Upper lobe of left lung (tissue), 6 donors: ENCODE measurements around the gene RIGI. TPM values are rescaled to one million over a fixed set of nuclear protein-coding genes. Genes with fewer than 3 reads are reported as not detected.

Source experiments
- ATAC-seq, 2 donors: fragments of 200-7000 bp; cut with Tn5 transposase; one replicate each; pipeline ENCODE4 v1.9.1; 2022; ENCODE audit warnings: mild to moderate bottlenecking in 2 of 2, moderate library complexity in 2 of 2; ENCODE audit not compliant: low FRiP score in 2 of 2
- DNase-seq, 2 donors: peaks; one replicate each; pipeline ENCODE4 v3.0.0-alpha.2; 2019 to 2020
- H3K27ac ChIP-seq, 4 donors: fragments of 200-600 bp; sonication (generic); one replicate each; pipeline ENCODE4 v1.5.1; 2016 to 2019
- H3K27me3 ChIP-seq, 4 donors: fragments of 200-600 bp; sonication (generic); one replicate each; pipeline ENCODE4 v1.5.1; 2017 to 2019
- H3K36me3 ChIP-seq, 4 donors: fragments of 200-600 bp; sonication (generic); one replicate each; pipeline ENCODE4 v1.5.1; 2016 to 2019
- H3K4me1 ChIP-seq, 4 donors: fragments of 200-600 bp; sonication (generic); one replicate each; pipeline ENCODE4 v1.5.1; 2018 to 2019
- H3K4me3 ChIP-seq, 4 donors: fragments of 200-600 bp; sonication (generic); one replicate each; pipeline ENCODE4 v1.5.1; 2017 to 2019; ENCODE audit warnings: mild to moderate bottlenecking in 2 of 4, moderate library complexity in 1 of 4
- H3K9me3 ChIP-seq, 4 donors: fragments of 200-600 bp; sonication (generic); one replicate each; pipeline ENCODE4 v1.5.1; 2018 to 2019
- CTCF ChIP-seq, 6 experiments: fragments of 450-650 bp in 4 of 6; fragments of 200-600 bp in 2 of 6; sonication (generic) in 2 of 6; IDR thresholded peaks; one replicate each; pipeline ENCODE4 v1.5.1; 2016 to 2019; ENCODE audit warnings: antibody characterized with exemption in 6 of 6
- EP300 ChIP-seq, 4 donors: sonication (generic); formaldehyde crosslinking; IDR thresholded peaks; one replicate each; pipeline ENCODE4 v1.5.1; 2017; ENCODE audit warnings: antibody characterized with exemption in 4 of 4, control low read depth in 2 of 4
- POLR2A ChIP-seq, 4 donors: fragments of 450-650 bp; IDR thresholded peaks; one replicate each; pipeline ENCODE4 v1.5.1; 2016 to 2017; ENCODE audit warnings: antibody characterized with exemption in 4 of 4, mild to moderate bottlenecking in 2 of 4
- POLR2AphosphoS5 ChIP-seq, 2 donors: sonication (generic); formaldehyde crosslinking; IDR thresholded peaks; one replicate each; pipeline ENCODE4 v1.5.1; 2017; ENCODE audit warnings: antibody characterized with exemption in 2 of 2
- WGBS, 2 donors: methylation state at CpG; one replicate each; pipeline ENCODE4 v1.1.5; 2017 to 2018; 5-methylcytosine and 5-hydroxymethylcytosine counted together
- total RNA-seq, 6 donors: library from RNA; depleted of rRNA in 4 of 6; stranded (reverse); fragments of >200 nt in 4 of 6; gene quantifications; one replicate each; pipeline versions ENCODE4 v1.1.0 to v1.2.1, GENCODE V29; 2016 to 2021
- donor health status: DM: no; HTN: no; CAD: no; lungs with moderate emphysema.
- donor health status: DM: no; HTN: yes; CAD: no; lungs with severe emphysema.

The RIGI gene
- 10 to 100 TPM in 5 of 6 donors, 1 to 10 TPM in 1; 7.8 to 24.1 (median 15.3) TPM for total RNA-seq

DNA sequence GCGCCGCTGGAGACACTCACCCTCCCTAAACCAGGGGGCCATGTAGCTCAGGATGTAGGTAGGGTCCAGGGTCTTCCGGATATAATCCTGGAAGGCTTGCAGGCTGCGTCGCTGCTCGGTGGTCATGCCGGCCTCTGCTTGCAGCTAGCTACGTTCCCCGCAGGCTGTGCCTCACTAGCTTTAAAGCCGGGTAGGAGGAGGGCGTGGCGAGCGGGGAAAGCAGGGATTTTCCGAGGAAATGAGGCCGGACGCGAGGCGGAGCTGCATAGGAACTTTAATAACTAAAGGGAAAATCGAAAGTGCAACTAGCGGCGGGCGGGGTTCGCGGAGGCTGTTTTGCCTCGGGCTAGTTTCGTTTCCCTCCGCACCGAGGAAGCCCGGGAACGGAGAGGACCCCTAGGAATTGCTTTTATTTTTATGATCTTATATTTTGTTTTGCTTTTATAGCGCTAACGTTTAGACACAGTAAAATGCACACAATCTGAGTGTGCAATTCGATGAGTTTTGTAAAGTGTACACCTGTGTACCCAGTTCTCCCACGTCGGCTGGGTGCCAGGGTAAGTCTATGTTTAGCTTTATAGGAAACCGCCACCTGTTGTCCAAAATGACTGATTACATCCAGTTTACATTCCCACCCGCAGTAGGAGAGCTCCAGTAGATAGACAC lies at the start of gene RIGI:
TSS of gene RIGI (minus strand) at position 156 of the 666 bp plus-strand sequence. CDS start at position 126, 30 bp downstream.
- Histone ChIP-seq H3K4me1 (peaks cover 18 to 33% (median 24%) of the 10 kb centered on the region in 4 donors), H3K27me3 (no peaks in the 10 kb centered on the region), H3K4me3 (peak within 1 kb of the TSS; percentile 47 to 85 (median 64)), H3K9me3 (no peaks in the 10 kb centered on the region), H3K36me3 (no peaks in the 10 kb centered on the region), H3K27ac (peak within 1 kb of the TSS; percentile 86 to 90 (median 89))
- DNase-seq (peak; percentile 89 to 96), ATAC-seq (peak; percentile 94 to 98)
- WGBS, 2 donors: 1% methylated on average over 37 of the region's 37 CpGs
- peak in 2 of 4 donors; percentile 3 to 27 for TF ChIP-seq EP300 (IDR thresholded peaks at IDR 0.05)
- peak in 4 of 6 experiments; percentile 36 to 56 (median 48) for TF ChIP-seq CTCF (IDR thresholded peaks at IDR 0.05)
- peak in 3 of 4 donors; percentile 39 to 77 (median 69) for TF ChIP-seq POLR2A (IDR thresholded peaks at IDR 0.05)
- peak; percentile 65 to 98 for TF ChIP-seq POLR2AphosphoS5 (IDR thresholded peaks at IDR 0.05)

DNA sequence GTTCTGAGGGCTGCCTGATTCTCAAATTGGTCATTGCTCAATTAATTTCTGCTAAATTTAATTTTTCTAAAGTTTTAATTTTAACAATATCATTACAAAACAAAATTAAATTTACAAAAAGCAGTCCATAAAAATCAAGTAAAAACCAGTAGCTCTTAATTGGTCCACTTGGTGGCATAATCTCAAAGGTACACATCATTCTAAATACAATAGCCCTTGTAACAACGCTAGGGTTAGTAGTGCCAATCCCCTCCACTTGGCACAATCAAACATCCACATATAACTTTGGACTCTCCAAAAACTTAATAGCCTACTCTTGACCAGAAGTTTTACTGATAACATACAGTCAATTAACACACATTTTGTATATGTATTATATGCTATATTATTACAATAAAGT lies 48.9 kb upstream of the RIGI start:
- 26 to 47% methylated on average over 1 of the region's 1 CpG for WGBS, 2 donors
- ATAC-seq: no peak

DNA sequence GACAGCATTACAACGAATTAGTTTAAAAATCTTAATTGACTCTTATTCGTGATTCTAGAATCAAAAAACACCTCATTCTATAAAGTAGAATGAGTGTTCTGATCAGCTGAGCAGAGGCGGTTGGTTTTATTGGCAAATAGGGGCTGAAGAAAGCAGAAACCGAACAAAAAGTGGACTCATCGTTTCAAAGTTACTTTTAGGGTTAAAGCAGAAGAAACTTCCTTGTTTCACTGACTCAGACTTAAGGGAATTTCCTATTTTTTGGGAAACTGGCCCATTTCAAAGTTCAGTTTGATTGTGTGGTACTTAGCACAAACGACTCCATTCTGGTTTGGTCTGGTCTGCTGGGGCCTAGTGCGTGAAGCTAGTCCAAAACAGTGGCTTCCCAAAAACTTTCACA lies 47.8 kb upstream of the RIGI start:
- no peak for DNase-seq
- Histone ChIP-seq H3K36me3 (peaks cover 0 to 12% (median 0%) of the 10 kb centered on the region in 4 donors), H3K9me3 (no peaks in the 10 kb centered on the region), H3K27ac (peak overlapping the region in 2 of 4 donors; percentile 90 to 92), H3K4me1 (peaks cover 14 to 22% (median 18%) of the 10 kb centered on the region in 4 donors), H3K27me3 (no peaks in the 10 kb centered on the region), H3K4me3 (no peak overlapping the region)
- TF ChIP-seq EP300 (IDR thresholded peaks at IDR 0.05): no peak
- no peak for TF ChIP-seq POLR2AphosphoS5 (IDR thresholded peaks at IDR 0.05)
- no peak for TF ChIP-seq CTCF (IDR thresholded peaks at IDR 0.05)
- TF ChIP-seq POLR2A (IDR thresholded peaks at IDR 0.05): no peak
- 83 to 90% methylated on average over 7 of the region's 7 CpGs for WGBS, 2 donors
- no peak for ATAC-seq

More for the DNA sequence above, 48.9 kb upstream of the RIGI start:
- peaks cover 0 to 6% (median 0%) of the 10 kb centered on the region in 4 donors for H3K36me3 ChIP-seq
- no peak overlapping the region for H3K27ac ChIP-seq
- H3K27me3 ChIP-seq: no peaks in the 10 kb centered on the region
- DNase-seq: no peak
- TF ChIP-seq POLR2AphosphoS5 (IDR thresholded peaks at IDR 0.05) (no peak), POLR2A (IDR thresholded peaks at IDR 0.05) (no peak), EP300 (IDR thresholded peaks at IDR 0.05) (no peak), CTCF (IDR thresholded peaks at IDR 0.05) (no peak)
- peaks cover 14 to 22% (median 18%) of the 10 kb centered on the region in 4 donors for H3K4me1 ChIP-seq
- H3K9me3 ChIP-seq: no peaks in the 10 kb centered on the region
- no peak overlapping the region for H3K4me3 ChIP-seq

DNA sequence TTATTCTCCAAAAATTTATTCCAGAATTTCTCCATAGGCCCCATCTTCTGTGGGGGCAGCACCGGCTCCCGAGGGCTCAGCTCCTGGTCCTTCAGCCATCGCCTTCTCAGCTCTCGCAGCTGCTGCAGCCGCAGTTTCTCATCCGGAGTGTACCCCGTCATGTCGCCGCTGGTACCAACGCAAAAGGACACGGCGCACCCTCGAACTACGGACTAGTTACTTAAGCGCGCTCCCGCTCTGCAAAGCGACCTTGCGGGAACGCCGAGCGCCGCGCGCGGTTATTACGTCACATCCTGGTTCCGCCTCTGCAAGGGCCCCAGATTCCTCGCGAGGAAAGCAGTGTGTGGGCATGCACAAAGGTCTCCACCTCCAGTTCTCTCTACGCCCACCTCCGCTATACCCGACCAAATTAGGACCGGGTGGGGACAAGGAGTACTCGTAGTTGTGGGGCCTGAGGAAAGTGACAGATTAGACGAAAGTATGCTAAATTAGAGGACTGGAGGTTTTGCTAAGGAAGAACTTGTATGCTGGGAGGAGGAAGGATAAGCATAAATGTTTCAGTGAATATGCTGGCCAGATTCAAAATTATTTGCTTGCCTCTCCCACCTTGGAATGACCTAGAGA lies 47.0 kb upstream of the RIGI start, which contains the start of gene NDUFB6:
TSS of gene NDUFB6 (minus strand) at position 260 of the 624 bp plus-strand sequence. CDS start at position 161, 99 bp downstream.
- H3K27ac ChIP-seq: peak within 1 kb of the TSS; percentile 84 to 94 (median 91)
- DNase-seq (peak; percentile 96 to 99), ATAC-seq (peak; percentile 99)
- TF ChIP-seq CTCF (IDR thresholded peaks at IDR 0.05) (peak in 1 of 6 experiments; percentile 28), POLR2A (IDR thresholded peaks at IDR 0.05) (peak in 3 of 4 donors; percentile 60 to 86 (median 64)), EP300 (IDR thresholded peaks at IDR 0.05) (peak in 1 of 4 donors; percentile 53), POLR2AphosphoS5 (IDR thresholded peaks at IDR 0.05) (peak; percentile 93 to 94)
- WGBS, 2 donors: 0 to 2% methylated on average over 21 to 36 of the region's 36 CpGs
- H3K36me3 ChIP-seq: peaks cover 0 to 16% (median 2%) of the 10 kb centered on the region in 4 donors
- H3K4me1 ChIP-seq: peaks cover 14 to 22% (median 18%) of the 10 kb centered on the region in 4 donors
- H3K9me3 ChIP-seq: no peaks in the 10 kb centered on the region
- peak within 1 kb of the TSS; percentile 47 to 94 (median 72) for H3K4me3 ChIP-seq
- no peaks in the 10 kb centered on the region for H3K27me3 ChIP-seq
